ENCODE results near the gene CAPZB.

GRCh38 chr1:19423130-19423529 is 62.2 kb downstream of the CAPZB start:
- TF ChIP-seq CTCF (IDR thresholded peaks at IDR 0.05), result no peak
- no peak for TF ChIP-seq POLR2A (IDR thresholded peaks at IDR 0.05)
